ENCODE measurements around the gene CLCN3.
A peak's percentile ranks its signal among the peaks of the same experiment; 100 is the strongest.
"Not testable (repeated sequence)": the region's sequence is repeated elsewhere in the genome, so short reads cannot be mapped to it uniquely, and the experiment has no call there.

The CLCN3 gene

GRCh38 chr4:169618286-169618685 is 2.1 kb upstream of the CLCN3 start:
- no peak for DNase-seq

- no peak for DNase-seq
Measured at GRCh38 chr4:169618986-169619385, 1.4 kb upstream of the CLCN3 start.

GRCh38 chr4:169619518-169619957 is 840 bp upstream of the CLCN3 start:
- DNase-seq, result peak; percentile 50

GRCh38 chr4:169620880-169621248 is 486 bp downstream of the CLCN3 start:
- no peak for DNase-seq

- DNase-seq, result no peak
Measured at GRCh38 chr4:169621731-169622492, 1.5 kb downstream of the CLCN3 start.

GRCh38 chr4:169622566-169622965 is 2.2 kb downstream of the CLCN3 start:
- no peak for DNase-seq

GRCh38 chr4:169624012-169624411 is 3.6 kb downstream of the CLCN3 start:
- not testable (repeated sequence) for DNase-seq

GRCh38 chr4:169625886-169626285 is 5.5 kb downstream of the CLCN3 start:
- no peak for DNase-seq

GRCh38 chr4:169626331-169627282 is 6.2 kb downstream of the CLCN3 start:
- no peak for DNase-seq

GRCh38 chr4:169627307-169627706 is 6.9 kb downstream of the CLCN3 start:
- DNase-seq, result no peak

- DNase-seq, result no peak
Measured at GRCh38 chr4:169628579-169628978, 8.2 kb downstream of the CLCN3 start.

GRCh38 chr4:169630069-169630468 is 9.7 kb downstream of the CLCN3 start:
- no peak for DNase-seq

- DNase-seq, result no peak
Measured at GRCh38 chr4:169632896-169633295, 12.5 kb downstream of the CLCN3 start.

- no peak for DNase-seq
Measured at GRCh38 chr4:169634975-169635374, 14.6 kb downstream of the CLCN3 start.

- DNase-seq, result no peak
Measured at GRCh38 chr4:169640261-169640870, 20.0 kb downstream of the CLCN3 start.

- no peak for DNase-seq
Measured at GRCh38 chr4:169644802-169645201, 24.4 kb downstream of the CLCN3 start.

GRCh38 chr4:169645627-169646026 is 25.2 kb downstream of the CLCN3 start:
- no peak for DNase-seq

GRCh38 chr4:169649545-169650226 is 29.3 kb downstream of the CLCN3 start:
- DNase-seq, result no peak

GRCh38 chr4:169650227-169650936 is 30.0 kb downstream of the CLCN3 start:
- DNase-seq, result no peak

- no peak for DNase-seq
Measured at GRCh38 chr4:169652535-169652934, 32.2 kb downstream of the CLCN3 start.

GRCh38 chr4:169655401-169655800 is 35.0 kb downstream of the CLCN3 start:
- DNase-seq, result no peak

- DNase-seq, result no peak
Measured at GRCh38 chr4:169657470-169658107, 37.2 kb downstream of the CLCN3 start.

Measured in activated CD4-positive, CD25-positive, alpha-beta regulatory T cell treated with anti-CD3 and anti-CD28 coated beads, Interleukin-2, amount 50 U/mL, for 72 hours (primary cell).